Loucy (cell line): ENCODE data around the gene ELP2.

ENCODE experiments used
- EZH2phosphoT487 ChIP-seq: fragments of 200-600 bp; IDR thresholded peaks from 2 replicates; pipeline ENCODE4 v1.6.1; 2018; ENCODE audit warnings: antibody characterized with exemption, mild to moderate bottlenecking, moderate library complexity, borderline replicate concordance
- TF ChIP-seq, protein P1 (sequence below): fragments of 200-600 bp; sonication (generic); conservative IDR thresholded peaks from 2 replicates; pipeline ENCODE4 v1.5.1; 2014; ENCODE audit warnings: mild to moderate bottlenecking, antibody characterized with exemption, low read length

DNA sequence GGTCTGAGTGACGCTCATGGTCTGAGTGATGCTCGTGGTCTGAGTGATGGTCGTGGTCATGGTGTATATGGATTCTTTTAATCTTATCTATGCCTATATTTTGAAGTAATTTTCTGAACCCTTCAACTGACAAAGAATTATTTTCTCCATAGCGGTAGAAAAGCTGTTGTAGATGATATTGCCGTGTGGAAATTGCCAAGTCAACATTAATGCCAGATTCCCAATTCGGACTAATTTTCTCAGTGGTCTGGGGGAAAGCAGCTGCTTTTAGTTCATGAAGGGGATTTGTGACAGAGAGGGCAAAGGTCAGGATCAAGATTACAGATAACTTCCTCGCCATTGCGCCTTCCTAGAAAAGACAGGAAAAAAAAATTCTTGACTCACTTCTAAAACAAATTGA lies 3.0 kb upstream of the ELP2 start:
- TF ChIP-seq, protein P1, sequence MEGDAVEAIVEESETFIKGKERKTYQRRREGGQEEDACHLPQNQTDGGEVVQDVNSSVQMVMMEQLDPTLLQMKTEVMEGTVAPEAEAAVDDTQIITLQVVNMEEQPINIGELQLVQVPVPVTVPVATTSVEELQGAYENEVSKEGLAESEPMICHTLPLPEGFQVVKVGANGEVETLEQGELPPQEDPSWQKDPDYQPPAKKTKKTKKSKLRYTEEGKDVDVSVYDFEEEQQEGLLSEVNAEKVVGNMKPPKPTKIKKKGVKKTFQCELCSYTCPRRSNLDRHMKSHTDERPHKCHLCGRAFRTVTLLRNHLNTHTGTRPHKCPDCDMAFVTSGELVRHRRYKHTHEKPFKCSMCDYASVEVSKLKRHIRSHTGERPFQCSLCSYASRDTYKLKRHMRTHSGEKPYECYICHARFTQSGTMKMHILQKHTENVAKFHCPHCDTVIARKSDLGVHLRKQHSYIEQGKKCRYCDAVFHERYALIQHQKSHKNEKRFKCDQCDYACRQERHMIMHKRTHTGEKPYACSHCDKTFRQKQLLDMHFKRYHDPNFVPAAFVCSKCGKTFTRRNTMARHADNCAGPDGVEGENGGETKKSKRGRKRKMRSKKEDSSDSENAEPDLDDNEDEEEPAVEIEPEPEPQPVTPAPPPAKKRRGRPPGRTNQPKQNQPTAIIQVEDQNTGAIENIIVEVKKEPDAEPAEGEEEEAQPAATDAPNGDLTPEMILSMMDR: no peak
- TF ChIP-seq EZH2phosphoT487: no peak
